MV-4-11 (cell line): ENCODE results near the gene WFDC10B.
"Not testable (repeated sequence)": the region's sequence is repeated elsewhere in the genome, so short reads cannot be mapped to it uniquely, and the experiment has no call there.

Source experiments
- DNase-seq: peaks from one replicate; lab custom pipeline; 2025; lab: John Stamatoyannopoulos, UW

Gene WFDC10B

DNA sequence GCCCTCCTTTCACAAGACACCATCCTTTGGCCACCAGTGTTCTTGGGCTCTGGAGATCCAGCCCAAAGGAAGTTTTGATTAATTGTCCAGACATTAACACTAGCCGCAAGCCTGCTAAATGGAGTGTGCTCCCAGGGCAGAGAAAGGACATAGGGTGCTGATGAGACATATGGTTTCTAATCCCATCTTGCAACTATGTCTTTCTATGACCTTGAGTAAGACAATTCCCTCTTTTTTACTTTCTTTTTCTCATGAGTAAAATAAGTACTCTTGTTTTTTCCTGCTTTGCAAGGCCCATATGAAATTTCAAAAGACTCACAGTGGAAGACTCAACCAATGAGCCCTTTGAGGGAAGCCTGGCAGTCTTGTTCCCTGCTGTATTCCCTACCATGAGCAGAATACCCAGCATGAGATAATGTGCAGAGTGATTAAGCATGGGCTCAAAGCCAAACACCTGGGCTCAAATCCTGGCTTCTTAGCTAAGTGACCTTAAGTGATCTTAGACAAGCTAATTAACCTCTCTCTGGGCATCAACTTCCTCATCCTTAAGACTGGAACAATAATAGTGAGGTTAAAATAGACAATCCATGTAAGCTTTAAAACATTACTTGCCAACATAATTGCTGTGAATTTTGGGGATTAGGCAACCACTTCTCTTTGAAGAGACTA is at the start of gene WFDC10B:
Gene WFDC10B (minus strand): TSS at position 51 of the 669 bp plus-strand sequence. CDS start 19,027 bp downstream, outside the sequence.
- DNase-seq, result peak; percentile 60

DNA sequence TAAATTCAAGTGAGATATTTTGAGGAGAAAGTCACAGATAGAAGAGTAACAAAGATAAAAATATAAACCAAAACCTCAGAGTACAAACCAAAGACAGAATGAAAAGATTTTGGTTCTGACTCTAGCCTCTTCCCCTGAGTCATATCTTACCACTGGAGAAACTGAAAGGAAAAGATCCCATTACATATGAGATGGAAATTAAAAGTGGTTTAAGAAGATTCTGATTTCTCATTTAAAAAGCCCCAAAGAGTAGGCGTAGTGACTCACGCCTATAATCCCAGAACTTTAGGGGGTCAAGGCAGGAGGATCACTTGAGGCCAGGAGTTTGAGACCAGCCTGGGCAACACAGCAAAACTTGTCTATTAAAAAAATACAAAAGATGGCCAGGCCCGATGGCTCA is 47.9 kb upstream of the WFDC10B start:
- peak; percentile 0 for DNase-seq

DNA sequence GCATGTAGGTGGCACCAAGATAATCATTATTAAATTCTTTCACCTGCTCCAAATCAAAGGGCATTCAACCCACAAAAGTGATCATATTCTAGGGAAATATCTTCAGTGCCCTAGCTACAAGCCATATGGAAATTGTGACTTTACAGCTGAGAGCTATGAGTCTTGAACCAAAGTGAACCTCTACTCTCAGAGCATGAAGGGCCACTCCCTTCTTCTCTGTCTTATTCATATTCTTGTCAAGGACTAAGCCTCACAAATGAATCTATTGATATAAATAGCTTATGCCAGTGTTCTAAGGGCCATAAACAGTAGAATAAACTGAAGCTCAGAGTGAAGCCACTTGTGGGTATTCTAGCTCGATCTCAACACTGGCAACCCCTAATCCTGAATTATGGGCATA is 46.9 kb upstream of the WFDC10B start:
- DNase-seq, result no peak

DNA sequence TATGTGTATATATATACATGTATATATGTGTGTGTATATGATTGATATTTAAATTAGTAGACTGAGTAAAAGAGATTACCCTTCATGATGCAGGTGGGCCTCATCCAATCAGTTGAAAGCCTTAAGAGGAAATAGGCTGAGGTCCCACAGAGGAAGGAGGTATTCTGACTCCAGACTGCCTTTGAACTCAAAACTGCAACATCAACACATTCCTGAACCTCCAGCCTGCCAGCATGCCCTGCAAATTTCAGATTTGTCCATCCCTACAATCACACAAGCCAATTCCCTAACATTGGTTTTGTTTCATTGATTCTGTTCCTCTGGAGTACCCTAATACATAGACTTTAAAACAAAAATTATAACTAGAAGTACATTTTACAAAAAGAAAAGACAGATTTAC is 40.2 kb upstream of the WFDC10B start:
- DNase-seq, result no peak

DNA sequence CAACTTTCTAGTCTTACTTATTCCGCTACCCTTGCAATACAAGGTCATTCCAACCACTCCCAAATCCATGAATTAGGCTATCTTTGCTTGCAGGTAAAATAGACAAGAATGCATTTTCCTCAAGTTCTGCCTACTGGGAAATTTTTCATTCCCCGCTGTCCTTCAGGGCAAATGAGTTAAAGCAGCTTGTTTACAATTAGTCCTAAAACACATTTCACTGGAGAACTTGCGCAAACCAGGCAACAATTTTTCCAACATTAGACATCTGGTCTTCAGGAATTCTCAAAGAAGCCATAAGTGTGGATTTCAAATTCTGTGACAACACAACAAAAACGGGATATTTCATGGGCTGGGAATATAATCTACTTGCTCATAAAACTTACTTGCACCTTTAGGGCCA is 37.8 kb upstream of the WFDC10B start:
- DNase-seq, result no peak

DNA sequence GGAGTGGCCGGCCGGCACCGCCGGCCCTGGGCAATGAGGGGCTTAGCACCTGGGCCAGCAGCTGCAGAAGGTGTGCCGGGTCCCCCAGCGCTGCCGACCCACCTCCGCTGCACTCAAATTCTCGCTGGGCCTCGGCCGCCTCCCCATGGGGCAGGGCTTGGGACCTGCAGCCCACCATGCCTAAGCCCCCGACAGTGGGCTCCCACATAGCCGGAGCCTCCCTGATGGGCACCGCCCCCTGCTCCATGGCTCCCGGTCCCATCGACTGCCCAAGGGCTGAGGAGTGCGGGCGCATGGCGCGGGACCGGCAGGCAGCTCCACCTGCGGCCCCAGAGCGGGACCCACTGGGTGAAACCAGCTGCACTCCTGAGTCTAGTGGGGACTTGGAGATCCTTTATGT is 31.2 kb upstream of the WFDC10B start:
- no peak for DNase-seq

DNA sequence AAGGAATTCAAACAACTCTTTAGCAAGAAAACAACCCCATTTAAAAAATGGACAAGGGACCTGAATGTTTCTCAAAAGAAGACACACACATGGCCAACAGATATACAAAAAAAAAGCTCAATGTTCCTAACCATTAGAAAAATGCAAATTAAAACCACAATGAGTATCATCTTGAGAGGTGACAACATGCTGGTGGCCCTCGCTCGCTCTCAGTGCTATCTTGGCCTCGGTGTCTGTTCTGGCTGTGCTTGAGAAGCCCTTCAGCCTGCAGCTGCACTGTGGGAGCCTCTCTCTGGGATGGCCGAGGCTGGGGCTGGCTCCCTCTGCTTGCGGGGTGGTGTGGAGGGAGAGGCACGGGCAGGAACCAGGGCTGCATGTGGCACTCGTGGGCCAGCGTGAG is 30.7 kb upstream of the WFDC10B start:
- no peak for DNase-seq

DNA sequence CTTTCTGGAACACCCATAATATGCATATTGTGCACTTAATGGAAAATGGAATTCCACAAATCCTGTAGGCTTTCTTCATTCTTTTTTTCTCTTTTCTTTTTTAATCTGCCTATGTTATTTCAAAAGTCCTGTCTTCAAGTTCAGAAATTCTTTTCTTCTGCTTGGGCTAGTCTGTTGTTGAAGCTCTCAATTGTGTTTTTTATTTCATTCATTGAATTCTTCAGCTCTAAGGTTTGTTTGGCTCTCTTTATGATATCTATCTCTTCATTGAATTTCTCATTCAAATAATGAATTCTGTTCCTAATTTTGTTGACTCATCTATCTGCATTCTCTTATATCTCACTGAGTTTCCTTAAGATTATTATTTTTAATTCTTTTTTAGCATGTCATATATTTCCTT is 27.4 kb upstream of the WFDC10B start:
- DNase-seq, result no peak

DNA sequence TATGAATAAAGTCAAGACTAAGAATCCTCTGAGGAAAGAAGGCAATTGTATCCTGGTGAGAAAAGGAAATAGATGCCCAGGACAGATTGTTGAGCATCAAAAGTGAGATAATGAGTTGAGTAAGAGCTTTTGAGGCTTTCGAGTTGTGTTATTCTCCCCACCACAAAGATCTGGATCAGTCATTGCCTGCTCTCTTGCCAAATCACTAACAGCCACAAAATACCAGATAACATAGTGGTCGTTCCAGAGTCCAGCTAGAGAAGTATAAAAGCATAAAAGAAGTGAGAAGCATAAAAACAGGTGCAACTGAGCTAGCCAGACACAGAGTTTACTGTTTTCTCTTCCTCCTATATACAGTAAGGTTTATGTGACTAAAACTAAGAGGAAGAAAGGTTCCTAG is 22.2 kb upstream of the WFDC10B start:
- peak; percentile 74 for DNase-seq

DNA sequence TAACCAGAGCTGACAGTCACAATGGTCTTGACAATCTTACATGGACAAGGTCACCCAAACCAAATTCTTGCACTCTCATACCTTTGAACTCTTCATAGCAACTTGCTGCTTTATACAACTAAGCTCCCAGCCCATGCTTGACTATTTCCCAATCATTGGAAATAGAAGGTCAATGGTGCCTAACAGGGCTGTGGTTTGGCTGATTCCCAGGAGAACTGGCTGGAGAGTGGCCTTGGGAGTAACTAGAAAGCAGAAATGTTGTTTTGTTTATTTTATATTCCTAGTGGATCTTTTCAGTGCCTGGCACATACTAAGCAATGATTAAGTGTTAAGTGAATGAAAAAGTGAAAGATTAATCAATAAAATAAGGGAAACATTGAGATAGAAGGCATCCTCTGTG is 20.3 kb upstream of the WFDC10B start:
- DNase-seq, result no peak

DNA sequence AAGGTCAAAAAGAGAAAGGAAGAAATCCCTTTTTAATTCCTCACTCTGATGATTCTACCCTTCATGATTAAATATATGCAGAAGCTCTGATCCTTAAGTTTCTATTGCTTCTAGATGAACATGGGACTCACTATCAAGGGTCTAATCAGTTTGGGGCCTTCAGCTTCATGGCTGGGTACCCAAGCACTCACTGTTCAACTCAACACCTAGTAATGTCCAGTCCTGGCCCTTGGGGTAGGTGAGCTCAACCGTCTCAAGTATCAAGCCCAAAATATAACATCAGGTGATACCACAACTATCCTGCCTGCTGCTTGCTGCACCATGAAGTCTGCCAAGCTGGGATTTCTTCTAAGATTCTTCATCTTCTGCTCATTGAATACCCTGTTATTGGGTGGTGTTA is 17.2 kb upstream of the WFDC10B start, which contains the start of gene SPINT4:
Gene SPINT4 (plus strand): TSS at position 301 of the 400 bp plus-strand sequence. CDS start 21 bp downstream, at position 322.
- DNase-seq, result no peak

DNA sequence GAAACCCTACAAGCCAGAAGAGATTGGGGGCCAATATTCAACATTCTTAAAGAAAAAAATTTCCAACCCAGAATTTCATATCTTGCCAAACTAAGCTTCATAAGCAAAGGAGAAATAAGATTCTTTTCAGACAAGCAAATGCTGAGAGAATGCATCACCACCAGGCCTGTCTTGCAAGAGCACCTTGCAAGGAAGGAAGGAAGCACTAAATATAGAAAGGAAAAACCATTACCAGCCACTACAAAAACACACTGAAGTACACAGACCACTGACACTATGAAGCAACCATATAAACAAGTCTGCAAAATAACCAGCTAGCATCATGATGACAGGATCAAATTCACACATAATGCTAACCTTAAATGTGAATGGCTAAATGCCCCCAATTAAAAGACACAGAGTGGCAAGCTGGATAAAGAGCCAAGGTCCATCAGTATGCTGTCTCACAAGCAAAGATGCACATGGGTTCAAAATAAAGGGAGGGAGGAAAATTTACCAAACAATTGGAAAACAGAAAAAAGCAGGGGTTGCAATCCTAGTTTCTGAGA is 11.4 kb upstream of the WFDC10B start:
- DNase-seq, result peak; percentile 29

DNA sequence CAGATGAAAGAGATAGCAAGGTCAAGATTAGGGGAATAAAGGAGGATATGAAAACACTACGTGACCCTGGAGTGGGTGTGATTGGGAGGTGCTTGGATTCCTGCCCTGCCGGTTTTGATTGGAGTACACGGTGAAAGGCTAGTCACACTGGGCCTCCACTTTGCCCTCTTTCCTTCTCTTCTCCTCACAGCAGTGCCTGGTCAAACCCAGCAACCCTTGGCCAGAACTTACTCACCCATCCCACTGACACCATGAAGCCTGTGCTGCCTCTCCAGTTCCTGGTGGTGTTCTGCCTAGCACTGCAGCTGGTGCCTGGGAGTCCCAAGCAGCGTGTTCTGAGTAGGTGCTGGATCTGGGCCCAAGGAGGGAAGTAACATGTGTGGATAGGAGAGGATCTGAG is 2.9 kb downstream of the WFDC10B start, which contains the start of gene WFDC13:
Gene WFDC13 (plus strand): TSS at position 166 of the 400 bp plus-strand sequence. CDS start 86 bp downstream, at position 252.
- DNase-seq, result no peak

DNA sequence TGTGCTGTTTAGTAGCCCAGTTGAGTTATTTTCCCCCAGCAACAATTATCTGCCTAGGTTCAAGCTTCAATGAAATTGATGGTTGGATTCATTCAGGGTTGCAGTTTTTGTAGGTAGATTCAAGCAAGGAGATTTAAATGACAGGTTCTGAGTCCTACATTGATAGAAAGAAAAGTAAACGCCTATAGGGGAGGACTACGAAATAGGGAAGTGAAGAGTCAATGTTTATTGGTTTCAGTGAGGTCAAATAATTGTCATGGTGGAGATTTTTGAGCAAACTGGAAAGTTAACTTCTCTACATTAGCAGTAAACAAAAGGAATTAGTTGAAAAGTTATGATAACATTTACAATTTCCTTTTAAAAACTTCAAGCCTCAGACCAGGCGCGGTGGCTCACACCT is 3.7 kb downstream of the WFDC10B start:
- peak; percentile 53 for DNase-seq

DNA sequence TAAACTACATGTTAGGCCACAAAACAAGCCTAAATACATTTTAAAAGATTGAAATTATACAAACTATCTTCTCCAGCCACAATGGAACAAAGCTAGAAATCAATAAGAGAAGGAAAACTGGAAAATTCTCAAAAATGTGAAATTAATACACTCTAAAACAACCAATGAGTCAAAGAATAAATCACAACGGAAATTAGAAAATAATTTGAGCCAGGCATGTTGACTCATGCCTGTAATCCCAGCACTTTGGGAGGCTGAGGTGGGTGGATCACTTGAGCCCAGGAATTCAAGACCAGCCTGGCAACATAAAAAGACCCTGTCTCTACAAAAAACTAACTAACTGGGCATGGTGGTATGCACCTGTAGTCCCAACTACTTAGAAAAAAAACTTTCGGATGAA is 9.3 kb downstream of the WFDC10B start:
- DNase-seq, result no peak

DNA sequence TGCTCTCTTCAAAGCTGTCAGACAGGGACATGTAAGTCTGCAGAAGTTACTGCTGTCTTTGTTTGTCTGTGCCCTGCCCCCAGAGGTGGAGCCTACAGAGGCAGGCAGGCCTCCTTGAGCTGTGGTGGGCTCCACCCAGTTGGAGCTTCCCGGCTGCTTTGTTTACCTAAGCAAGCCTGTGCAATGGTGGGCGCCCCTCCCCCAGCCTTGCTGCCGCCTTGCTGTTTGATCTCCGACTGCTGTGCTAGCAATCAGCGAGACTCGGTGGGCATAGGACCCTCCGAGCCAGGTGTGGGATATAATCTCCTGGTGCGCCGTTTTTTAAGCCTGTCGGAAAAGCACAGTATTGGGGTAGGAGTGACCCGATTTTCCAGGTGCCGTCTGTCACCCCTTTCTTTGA is 11.5 kb downstream of the WFDC10B start:
- not testable (repeated sequence) for DNase-seq

DNA sequence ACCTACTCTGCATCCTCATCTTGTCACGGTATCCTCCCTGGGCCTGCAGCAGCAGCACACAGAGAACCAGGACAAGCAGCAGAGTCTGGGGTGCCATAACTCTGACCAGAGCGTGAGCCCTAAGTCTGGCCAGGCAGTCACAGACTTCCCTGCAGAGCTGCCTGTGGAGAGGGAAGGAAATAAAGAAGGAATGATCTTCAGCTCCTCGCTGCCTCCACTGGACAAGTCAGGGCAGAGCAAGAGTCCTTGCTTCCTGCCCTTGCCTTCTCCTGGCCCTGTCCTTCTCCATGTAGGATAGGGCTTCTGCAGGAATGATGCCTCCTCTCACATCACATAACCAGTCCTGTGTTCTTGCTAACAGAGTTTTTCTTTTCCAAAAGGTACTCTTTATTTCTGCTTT is 18.9 kb downstream of the WFDC10B start:
- no peak for DNase-seq

DNA sequence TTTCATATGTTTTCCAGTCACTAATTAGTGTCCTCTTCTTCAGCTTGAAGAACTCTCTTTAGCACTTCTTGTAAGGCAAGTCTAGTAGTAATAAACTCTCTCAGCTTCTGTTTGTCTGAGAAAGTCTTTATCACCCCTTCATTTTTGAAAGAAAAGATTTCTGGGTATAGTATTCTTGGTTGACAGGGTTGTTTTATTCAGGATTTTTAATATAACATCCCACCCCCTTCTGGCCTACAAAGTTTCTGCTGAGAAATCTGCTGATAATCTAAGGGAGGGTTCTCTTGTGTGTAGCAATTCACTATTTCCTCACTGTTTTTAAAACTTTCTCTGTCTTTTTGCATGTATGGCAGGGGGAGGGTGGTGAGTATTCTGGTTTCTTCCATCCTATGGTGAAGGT is 25.2 kb downstream of the WFDC10B start:
- no peak for DNase-seq

DNA sequence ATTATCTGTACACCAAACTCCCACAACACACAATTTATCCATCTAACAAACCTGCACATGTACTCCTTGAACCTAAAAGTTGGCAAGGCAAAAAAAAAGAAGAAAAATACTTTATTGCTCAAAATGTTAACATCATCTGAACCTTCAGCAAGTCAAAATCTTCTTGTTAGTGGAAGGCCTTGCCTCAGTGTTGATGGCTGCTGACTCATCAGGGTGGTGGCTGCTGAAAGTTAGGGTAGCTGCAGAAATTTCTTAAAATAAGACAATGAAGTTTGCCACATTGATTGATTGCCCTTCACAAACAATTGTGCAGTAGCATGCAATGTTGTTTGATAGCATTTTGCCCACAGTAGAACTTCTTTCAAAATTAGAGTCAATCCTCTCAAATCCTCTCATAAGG is 32.1 kb downstream of the WFDC10B start:
- no peak for DNase-seq

DNA sequence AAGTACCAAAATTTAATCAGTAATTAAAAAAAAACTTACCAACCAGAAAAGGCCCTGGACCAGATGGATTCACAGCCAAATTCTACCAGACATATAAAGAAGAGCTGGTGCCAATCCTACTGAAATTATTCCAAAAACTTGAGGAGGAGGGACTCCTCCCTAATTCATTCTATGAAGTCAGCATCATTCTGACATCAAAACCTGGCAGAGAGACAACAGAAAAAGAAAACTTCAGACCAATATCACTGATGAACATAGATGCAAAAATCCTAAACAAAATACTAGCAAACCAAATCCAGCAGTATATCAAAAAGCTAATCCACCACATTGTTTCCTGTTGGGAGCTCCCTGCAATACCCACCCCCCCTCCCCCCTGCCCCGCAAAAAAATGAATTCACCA is 34.7 kb downstream of the WFDC10B start, which contains the start of gene WFDC11:
Gene WFDC11 (minus strand): TSS at position 101 of the 400 bp plus-strand sequence. CDS start 19,639 bp downstream, outside the sequence.
- no peak for DNase-seq

DNA sequence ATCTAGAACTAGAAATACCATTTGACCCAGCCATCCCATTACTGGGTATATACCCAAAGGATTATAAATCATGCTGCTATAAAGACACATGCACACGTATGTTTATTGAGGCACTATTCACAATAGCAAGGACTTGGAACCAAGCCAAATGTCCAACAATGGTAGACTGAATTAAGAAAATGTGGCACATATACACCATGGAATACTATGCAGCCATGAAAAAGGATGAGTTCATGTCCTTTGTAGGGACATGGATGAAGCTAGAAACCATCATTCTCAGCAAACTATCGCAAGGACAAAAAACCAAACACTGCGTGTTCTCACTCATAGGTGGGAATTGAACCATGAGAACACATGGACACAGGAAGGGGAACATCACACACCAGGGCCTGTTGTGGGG is 47.8 kb downstream of the WFDC10B start:
- not testable (repeated sequence) for DNase-seq

DNA sequence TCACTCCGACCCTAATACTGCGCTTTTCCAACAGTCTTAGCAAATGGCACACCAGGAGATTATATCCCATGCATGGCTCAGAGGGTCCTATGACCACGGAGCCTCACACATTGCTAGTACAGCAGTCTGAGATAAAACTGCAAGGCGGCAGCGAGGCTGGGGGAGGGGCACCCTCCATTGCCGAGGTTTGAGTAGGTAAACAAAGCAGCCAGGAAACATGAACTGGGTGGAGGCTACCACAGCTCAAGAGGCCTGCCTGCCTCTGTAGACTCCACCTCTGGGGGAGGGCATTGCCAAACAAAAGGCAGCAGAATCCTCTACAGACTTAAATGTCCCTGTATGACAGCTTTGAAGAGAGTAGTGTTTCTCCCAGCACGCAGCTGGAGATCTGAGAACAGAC is 53.1 kb downstream of the WFDC10B start:
- not testable (repeated sequence) for DNase-seq

DNA sequence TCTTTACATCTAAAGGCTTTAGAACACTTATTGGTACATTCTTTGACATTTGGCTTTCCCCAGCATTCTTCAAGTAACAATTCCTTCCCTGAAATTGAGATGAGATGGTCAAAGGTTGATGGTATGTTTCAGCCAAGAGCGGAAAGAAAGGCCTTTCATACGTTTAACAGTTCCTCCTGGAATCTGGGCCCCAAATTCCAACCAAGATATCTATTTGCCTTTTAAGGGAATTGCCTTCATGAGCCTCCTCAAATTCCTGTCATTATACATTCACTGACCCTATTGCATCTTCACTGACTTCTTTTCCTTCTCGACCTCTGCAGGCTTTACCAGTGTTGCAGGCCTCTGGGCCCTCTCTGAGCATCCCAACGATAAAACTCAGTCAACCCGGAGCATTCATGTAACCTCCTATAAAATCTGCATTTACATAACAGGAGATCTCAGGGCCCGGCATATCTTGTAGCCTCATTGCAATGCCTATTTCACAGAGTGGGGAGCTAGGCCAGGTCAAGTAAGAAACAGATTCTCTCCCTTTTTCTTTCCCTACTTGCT is 55.4 kb downstream of the WFDC10B start:
- DNase-seq, result no peak
